Stimulated activated naive CD8-positive, alpha-beta T cell treated with anti-CD3 and anti-CD28 coated beads, Interleukin-15, amount 100 ng/mL, for 72 hours (primary cell): ENCODE data around the gene NPIPA2.
"Not testable (repeated sequence)": the region's sequence is repeated elsewhere in the genome, so short reads cannot be mapped to it uniquely, and the experiment has no call there.

Experiments used
- ATAC-seq: fragments of 150-1000 bp; cut with Tn5 transposase; 2 replicates; pipeline ENCODE4 v1.10.0; 2021; ENCODE audit warnings: mild to moderate bottlenecking, moderate library complexity
- DNase-seq, 2 donors: peaks; one replicate each; pipeline ENCODE4 v3.0.0; 2021 to 2022
- H3K27ac Mint-ChIP-seq, 2 donors: one replicate each; pipeline ENCODE4 v1.8.0; 2022; ENCODE audit warnings: mild to moderate bottlenecking in 2 of 2, mixed read lengths in 2 of 2, moderate library complexity in 2 of 2
- H3K27me3 Mint-ChIP-seq: one replicate; pipeline ENCODE4 v1.8.0; 2022; ENCODE audit warnings: mixed read lengths
- H3K4me1 Mint-ChIP-seq: one replicate; pipeline ENCODE4 v1.8.0; 2022; ENCODE audit warnings: mild to moderate bottlenecking, mixed read lengths
- H3K4me3 Mint-ChIP-seq, 2 donors: one replicate each; pipeline ENCODE4 v1.8.0; 2022; ENCODE audit warnings: mild to moderate bottlenecking in 2 of 2, mixed read lengths in 2 of 2, moderate library complexity in 1 of 2
- H3K9me3 Mint-ChIP-seq, 2 donors: one replicate each; pipeline ENCODE4 v1.8.0; 2022; ENCODE audit warnings: mixed read lengths in 2 of 2

Gene NPIPA2

DNA sequence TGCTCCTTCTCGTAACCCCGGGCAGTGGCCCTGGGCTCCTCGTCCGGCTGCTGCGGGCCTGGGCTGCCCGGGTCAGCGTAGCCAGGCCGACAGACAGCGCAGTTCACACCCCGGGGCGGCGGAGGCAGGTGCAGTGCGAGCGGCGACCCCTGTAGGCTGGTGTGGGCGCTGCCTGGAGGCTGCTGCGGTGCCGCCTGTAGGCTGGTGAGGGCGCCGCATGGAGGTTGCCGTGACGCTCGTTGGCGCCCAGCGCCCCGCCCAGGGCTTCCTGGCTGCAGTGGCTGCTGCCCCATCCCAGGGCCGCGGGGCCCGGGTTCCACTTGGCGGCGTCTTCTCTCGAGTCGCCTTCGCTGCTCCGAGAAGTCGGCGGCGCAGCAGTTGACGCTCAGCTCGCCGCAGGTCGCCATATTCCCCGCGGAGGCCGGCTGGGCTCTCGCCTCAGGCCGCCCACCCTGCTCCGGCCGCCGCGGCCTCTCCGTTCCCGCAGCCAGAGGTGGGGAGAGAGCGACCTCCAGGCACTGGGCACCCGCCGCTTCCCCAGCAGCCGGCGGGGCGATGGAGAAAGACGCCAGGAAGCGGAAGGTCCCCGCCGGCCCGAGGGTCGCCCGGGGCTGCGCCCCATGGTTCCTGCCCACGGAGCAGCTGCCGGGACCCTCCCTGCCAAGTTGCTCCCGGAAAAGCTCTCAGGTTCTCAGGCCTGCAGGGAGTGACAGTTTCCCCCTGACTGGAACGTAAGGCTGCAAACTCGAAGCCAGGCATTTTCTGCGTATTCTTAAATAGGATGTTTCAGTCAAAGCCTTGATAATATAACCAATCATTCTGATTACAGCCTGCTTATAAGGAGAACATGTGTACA, at the start of gene NPIPA2:
Gene NPIPA2, plus strand, starts transcription at position 261 of the 856 bp plus-strand sequence. CDS start 5,533 bp downstream, outside the sequence.
- ATAC-seq: peak; percentile 99
- not testable (repeated sequence) for H3K4me1 Mint-ChIP-seq, H3K27me3 Mint-ChIP-seq, DNase-seq, H3K4me3 Mint-ChIP-seq, H3K27ac Mint-ChIP-seq, H3K9me3 Mint-ChIP-seq

- not testable (repeated sequence) for H3K27me3 Mint-ChIP-seq, H3K27ac Mint-ChIP-seq, DNase-seq, H3K4me1 Mint-ChIP-seq, H3K9me3 Mint-ChIP-seq, H3K4me3 Mint-ChIP-seq, ATAC-seq
These were observed 48.2 kb upstream of the NPIPA2 start, which contains the start of gene PLA2G10 for GRCh38 chr16:14694129-14694528. TSS of gene PLA2G10 (minus strand) at chr16:14694308. CDS start at chr16:14694229, 79 bp downstream.

DNA sequence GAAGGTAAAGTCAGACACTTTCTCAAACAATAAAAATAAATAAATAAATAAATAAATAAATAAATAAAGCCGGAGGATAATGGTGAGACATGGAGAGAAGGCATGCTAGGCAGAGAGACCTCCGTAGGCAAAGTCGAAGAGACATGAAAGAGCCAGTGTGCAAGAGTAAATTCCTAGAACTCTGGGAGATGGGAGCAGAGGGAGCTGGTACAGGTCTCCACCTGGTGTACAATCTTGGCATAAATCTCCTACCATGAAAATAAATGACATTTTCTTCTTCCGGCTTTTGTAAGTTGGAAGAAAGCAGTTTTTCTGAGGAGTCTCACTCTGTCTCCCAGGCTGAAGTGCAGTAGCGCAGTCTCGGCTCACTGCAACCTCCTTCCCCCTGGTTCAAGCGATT, 40.5 kb upstream of the NPIPA2 start:
- not testable (repeated sequence) for H3K4me3 Mint-ChIP-seq, H3K27ac Mint-ChIP-seq, H3K9me3 Mint-ChIP-seq, H3K4me1 Mint-ChIP-seq, H3K27me3 Mint-ChIP-seq, ATAC-seq, DNase-seq

DNA sequence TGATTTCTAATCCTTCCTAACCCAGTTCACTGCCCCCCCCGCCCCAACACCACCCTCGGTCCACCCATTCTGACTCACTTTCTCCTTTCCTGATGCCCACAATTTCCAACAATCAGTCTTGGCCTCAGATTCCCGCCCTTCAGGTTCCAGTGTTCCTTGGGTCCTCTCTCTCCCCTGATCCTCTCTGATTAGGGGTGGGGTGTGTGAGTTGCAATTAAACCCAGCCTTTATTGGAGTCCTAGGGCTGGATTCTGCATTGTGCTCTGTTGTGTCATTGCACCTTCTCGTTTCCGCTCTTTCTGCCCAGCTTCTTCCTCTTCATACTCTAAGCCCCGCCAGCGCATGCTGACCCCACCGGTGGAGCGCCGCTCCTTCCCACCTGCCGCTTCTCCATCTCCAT, 39.7 kb upstream of the NPIPA2 start:
- H3K4me1 Mint-ChIP-seq, H3K27ac Mint-ChIP-seq, DNase-seq, H3K9me3 Mint-ChIP-seq, H3K4me3 Mint-ChIP-seq, H3K27me3 Mint-ChIP-seq: not testable (repeated sequence)
- ATAC-seq: peak; percentile 18

DNA sequence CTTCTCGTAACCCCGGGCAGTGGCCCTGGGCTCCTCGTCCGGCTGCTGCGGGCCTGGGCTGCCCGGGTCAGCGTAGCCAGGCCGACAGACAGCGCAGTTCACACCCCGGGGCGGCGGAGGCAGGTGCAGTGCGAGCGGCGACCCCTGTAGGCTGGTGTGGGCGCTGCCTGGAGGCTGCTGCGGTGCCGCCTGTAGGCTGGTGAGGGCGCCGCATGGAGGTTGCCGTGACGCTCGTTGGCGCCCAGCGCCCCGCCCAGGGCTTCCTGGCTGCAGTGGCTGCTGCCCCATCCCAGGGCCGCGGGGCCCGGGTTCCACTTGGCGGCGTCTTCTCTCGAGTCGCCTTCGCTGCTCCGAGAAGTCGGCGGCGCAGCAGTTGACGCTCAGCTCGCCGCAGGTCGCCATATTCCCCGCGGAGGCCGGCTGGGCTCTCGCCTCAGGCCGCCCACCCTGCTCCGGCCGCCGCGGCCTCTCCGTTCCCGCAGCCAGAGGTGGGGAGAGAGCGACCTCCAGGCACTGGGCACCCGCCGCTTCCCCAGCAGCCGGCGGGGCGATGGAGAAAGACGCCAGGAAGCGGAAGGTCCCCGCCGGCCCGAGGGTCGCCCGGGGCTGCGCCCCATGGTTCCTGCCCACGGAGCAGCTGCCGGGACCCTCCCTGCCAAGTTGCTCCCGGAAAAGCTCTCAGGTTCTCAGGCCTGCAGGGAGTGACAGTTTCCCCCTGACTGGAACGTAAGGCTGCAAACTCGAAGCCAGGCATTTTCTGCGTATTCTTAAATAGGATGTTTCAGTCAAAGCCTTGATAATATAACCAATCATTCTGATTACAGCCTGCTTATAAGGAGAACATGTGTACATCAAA, 38.9 kb upstream of the NPIPA2 start, which contains the start of gene NPIPA3:
Gene NPIPA3, plus strand, starts transcription at position 256 of the 856 bp plus-strand sequence. CDS start 5,533 bp downstream, outside the sequence.
- not testable (repeated sequence) for H3K9me3 Mint-ChIP-seq, H3K4me3 Mint-ChIP-seq, H3K4me1 Mint-ChIP-seq

GRCh38 chr16:14733233-14733632, 9.1 kb upstream of the NPIPA2 start:
- H3K4me3 Mint-ChIP-seq, H3K9me3 Mint-ChIP-seq, H3K27me3 Mint-ChIP-seq, DNase-seq, H3K4me1 Mint-ChIP-seq, ATAC-seq, H3K27ac Mint-ChIP-seq: not testable (repeated sequence)

More for the DNA sequence above, 38.9 kb upstream of the NPIPA2 start, which contains the start of gene NPIPA3:
- H3K27ac Mint-ChIP-seq, H3K27me3 Mint-ChIP-seq, DNase-seq: not testable (repeated sequence)
- ATAC-seq: peak; percentile 99

GRCh38 chr16:14740832-14741385, 1.4 kb upstream of the NPIPA2 start:
- not testable (repeated sequence) for ATAC-seq, H3K27me3 Mint-ChIP-seq, H3K9me3 Mint-ChIP-seq, H3K4me1 Mint-ChIP-seq, H3K27ac Mint-ChIP-seq, DNase-seq, H3K4me3 Mint-ChIP-seq

DNA sequence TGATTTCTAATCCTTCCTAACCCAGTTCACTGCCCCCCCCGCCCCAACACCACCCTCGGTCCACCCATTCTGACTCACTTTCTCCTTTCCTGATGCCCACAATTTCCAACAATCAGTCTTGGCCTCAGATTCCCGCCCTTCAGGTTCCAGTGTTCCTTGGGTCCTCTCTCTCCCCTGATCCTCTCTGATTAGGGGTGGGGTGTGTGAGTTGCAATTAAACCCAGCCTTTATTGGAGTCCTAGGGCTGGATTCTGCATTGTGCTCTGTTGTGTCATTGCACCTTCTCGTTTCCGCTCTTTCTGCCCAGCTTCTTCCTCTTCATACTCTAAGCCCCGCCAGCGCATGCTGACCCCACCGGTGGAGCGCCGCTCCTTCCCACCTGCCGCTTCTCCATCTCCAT, 539 bp upstream of the NPIPA2 start:
- DNase-seq, H3K9me3 Mint-ChIP-seq, H3K27ac Mint-ChIP-seq, H3K4me1 Mint-ChIP-seq, H3K4me3 Mint-ChIP-seq, H3K27me3 Mint-ChIP-seq: not testable (repeated sequence)
- ATAC-seq: peak; percentile 8

GRCh38 chr16:14773654-14774053, 31.3 kb downstream of the NPIPA2 start:
- H3K9me3 Mint-ChIP-seq, H3K27ac Mint-ChIP-seq, ATAC-seq, H3K4me1 Mint-ChIP-seq, H3K4me3 Mint-ChIP-seq, DNase-seq, H3K27me3 Mint-ChIP-seq: not testable (repeated sequence)

GRCh38 chr16:14775624-14776023, 33.3 kb downstream of the NPIPA2 start:
- DNase-seq, H3K9me3 Mint-ChIP-seq, H3K4me1 Mint-ChIP-seq, ATAC-seq, H3K4me3 Mint-ChIP-seq, H3K27me3 Mint-ChIP-seq, H3K27ac Mint-ChIP-seq: not testable (repeated sequence)

DNA sequence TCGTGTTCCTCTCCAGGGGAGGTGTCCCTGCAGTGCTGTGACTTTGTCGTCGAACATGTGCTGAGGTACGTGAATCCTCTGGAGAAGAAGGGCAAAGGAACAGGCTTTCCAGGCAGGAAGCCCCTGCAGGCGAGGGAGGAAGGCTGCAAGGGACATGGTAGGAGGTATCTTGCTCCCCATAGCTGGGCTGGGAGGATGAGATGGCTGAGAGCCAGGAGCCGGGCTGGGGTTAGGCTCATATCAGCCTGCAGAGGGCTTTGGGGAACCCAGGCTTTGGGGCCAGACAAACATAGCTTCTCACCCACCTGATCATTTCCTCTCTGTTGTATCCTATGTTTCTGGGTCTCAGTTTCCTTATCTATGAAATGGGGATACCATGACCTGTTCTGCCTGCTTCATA, 34.4 kb downstream of the NPIPA2 start:
- not testable (repeated sequence) for H3K4me1 Mint-ChIP-seq, DNase-seq, H3K9me3 Mint-ChIP-seq, H3K27ac Mint-ChIP-seq, H3K27me3 Mint-ChIP-seq, ATAC-seq, H3K4me3 Mint-ChIP-seq

- H3K27me3 Mint-ChIP-seq, DNase-seq, H3K4me1 Mint-ChIP-seq, H3K27ac Mint-ChIP-seq, H3K4me3 Mint-ChIP-seq, ATAC-seq, H3K9me3 Mint-ChIP-seq: not testable (repeated sequence)
These were observed 37.1 kb downstream of the NPIPA2 start for GRCh38 chr16:14779368-14779877.

- H3K9me3 Mint-ChIP-seq, H3K4me3 Mint-ChIP-seq, H3K27ac Mint-ChIP-seq, ATAC-seq, DNase-seq, H3K27me3 Mint-ChIP-seq, H3K4me1 Mint-ChIP-seq: not testable (repeated sequence)
These were observed 43.8 kb downstream of the NPIPA2 start for GRCh38 chr16:14786180-14786579.

GRCh38 chr16:14789577-14789976, 47.2 kb downstream of the NPIPA2 start:
- H3K4me1 Mint-ChIP-seq, DNase-seq, H3K4me3 Mint-ChIP-seq, H3K27ac Mint-ChIP-seq, H3K9me3 Mint-ChIP-seq, ATAC-seq, H3K27me3 Mint-ChIP-seq: not testable (repeated sequence)

DNA sequence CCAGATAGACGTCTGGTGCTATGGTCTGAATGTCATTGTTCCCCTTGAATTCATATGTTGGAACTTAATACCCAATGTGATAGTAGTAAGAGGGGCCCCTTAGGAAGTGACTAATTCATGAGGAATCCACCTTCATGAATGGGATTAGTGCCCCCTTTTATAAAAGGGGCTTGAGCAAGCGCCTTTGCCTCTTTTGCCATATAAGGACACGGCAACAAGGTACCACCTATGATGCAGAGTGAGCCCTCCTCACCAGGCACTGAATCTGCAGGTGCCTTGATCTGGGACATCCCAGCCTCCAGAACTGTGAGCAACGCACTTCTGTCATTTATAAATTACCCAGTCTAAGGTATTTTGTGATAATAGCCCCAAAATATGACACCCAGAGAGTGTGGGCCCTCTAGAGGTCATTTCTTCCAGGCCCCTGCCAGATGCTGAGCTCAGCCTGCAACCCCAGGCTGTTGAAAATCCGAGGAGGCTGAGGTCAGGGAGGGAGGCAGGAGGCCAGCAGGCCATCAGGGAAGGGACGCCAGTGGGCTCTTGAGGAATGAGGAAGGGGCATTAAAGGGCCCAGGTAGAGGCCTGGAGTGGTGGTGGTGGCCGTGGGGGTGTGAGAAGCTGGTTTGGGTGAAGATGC, 48.1 kb downstream of the NPIPA2 start:
- not testable (repeated sequence) for DNase-seq, H3K27ac Mint-ChIP-seq, H3K9me3 Mint-ChIP-seq, ATAC-seq, H3K4me3 Mint-ChIP-seq, H3K27me3 Mint-ChIP-seq, H3K4me1 Mint-ChIP-seq
